ENCODE results near the gene CLSTN1.

The CLSTN1 gene

GRCh38 chr1:9761855-9762254 is 61.9 kb downstream of the CLSTN1 start:
- no peak for TF ChIP-seq CTCF (IDR thresholded peaks at IDR 0.05; ENCODE audit: insufficient read depth, low read length, missing control alignments)
- H3K4me3 ChIP-seq (ENCODE audit: low read depth, low read length): no peak overlapping the region
- ChIA-PET CTCF (interaction anchor here (0.7 kb wide), 1 partner anchor 82 kb away, joined by 3 read pairs; no protein-coding TSS in a partner anchor), POLR2A (no interaction called here)
- no peak for DNase-seq (ENCODE audit: low read depth, low spot score)

GRCh38 chr1:9760824-9761223 is 62.9 kb downstream of the CLSTN1 start:
- no peak for DNase-seq (ENCODE audit: low read depth, low spot score)
- CTCF ChIA-PET: interaction anchor here (0.9 to 1.3 kb wide), 3 partner anchors 34 to 105 kb away, joined by 3 read pairs; no protein-coding TSS in a partner anchor
- TF ChIP-seq CTCF (IDR thresholded peaks at IDR 0.05; ENCODE audit: insufficient read depth, low read length, missing control alignments): no peak
- no peak overlapping the region for H3K4me3 ChIP-seq (ENCODE audit: low read depth, low read length)
- POLR2A ChIA-PET: no interaction called here

- POLR2A ChIA-PET: no interaction called here
- CTCF ChIA-PET: interaction anchor here (1.3 to 1.5 kb wide), 3 partner anchors 33 to 133 kb away, joined by 3 to 6 read pairs (median 3); no protein-coding TSS in a partner anchor
- DNase-seq (ENCODE audit: low read depth, low spot score): no peak
- TF ChIP-seq CTCF (IDR thresholded peaks at IDR 0.05; ENCODE audit: insufficient read depth, low read length, missing control alignments): no peak
- no peak overlapping the region for H3K4me3 ChIP-seq (ENCODE audit: low read depth, low read length)
Measured at GRCh38 chr1:9759939-9760338, 63.8 kb downstream of the CLSTN1 start.

- CTCF ChIA-PET: interaction anchor here (1.3 to 1.5 kb wide), 2 partner anchors 110 to 132 kb away, joined by 3 to 6 read pairs; no protein-coding TSS in a partner anchor
- POLR2A ChIA-PET: no interaction called here
- no peak for TF ChIP-seq CTCF (IDR thresholded peaks at IDR 0.05; ENCODE audit: insufficient read depth, low read length, missing control alignments)
- no peak for DNase-seq (ENCODE audit: low read depth, low spot score)
- H3K4me3 ChIP-seq (ENCODE audit: low read depth, low read length): no peak overlapping the region
Measured at GRCh38 chr1:9758559-9759121, 65.1 kb downstream of the CLSTN1 start.

GRCh38 chr1:9755441-9755995 is 68.2 kb downstream of the CLSTN1 start:
- H3K4me3 ChIP-seq (ENCODE audit: low read depth, low read length): no peak overlapping the region
- CTCF ChIA-PET: interaction anchor here (0.7 to 1.7 kb wide), 3 partner anchors 29 to 134 kb away, joined by 3 to 4 read pairs (median 3); no protein-coding TSS in a partner anchor
- POLR2A ChIA-PET: no interaction called here
- no peak for TF ChIP-seq CTCF (IDR thresholded peaks at IDR 0.05; ENCODE audit: insufficient read depth, low read length, missing control alignments)
- DNase-seq (ENCODE audit: low read depth, low spot score): no peak

GRCh38 chr1:9753121-9753531 is 70.6 kb downstream of the CLSTN1 start:
- TF ChIP-seq CTCF (IDR thresholded peaks at IDR 0.05; ENCODE audit: insufficient read depth, low read length, missing control alignments): peak; percentile 4

More at GRCh38 chr1:9753121-9753531, 70.6 kb downstream of the CLSTN1 start:
- ChIA-PET POLR2A (no interaction called here), CTCF (interaction anchor here (1.0 kb wide), 1 partner anchor 113 kb away, joined by 4 read pairs; no protein-coding TSS in a partner anchor)
- H3K4me3 ChIP-seq (ENCODE audit: low read depth, low read length): no peak overlapping the region
- DNase-seq (ENCODE audit: low read depth, low spot score): peak; percentile 37
